SK-N-SH treated with all-trans-retinoic acid at 6 μM for 48 hours (cell line): Measurements from ENCODE around the gene LPGAT1.

Source experiments
- ATAC-seq: fragments of 200-7000 bp; cut with Tn5 transposase; 3 replicates; pipeline ENCODE4 v1.9.1; 2020; ENCODE audit warnings: mild to moderate bottlenecking, moderate library complexity
- ARNTL ChIP-seq: fragments of 450-650 bp; formaldehyde crosslinking; IDR thresholded peaks from 2 replicates; pipeline ENCODE4 v1.5.0; 2020; ENCODE audit warnings: low read depth, mild to moderate bottlenecking, moderate library complexity, borderline replicate concordance
- BACH2 ChIP-seq: fragments of 250-450 bp; sonication (Bioruptor Pico); IDR thresholded peaks from 2 replicates; pipeline ENCODE4 v1.9.0; 2021; ENCODE audit warnings: mild to moderate bottlenecking, borderline replicate concordance
- CREB5 ChIP-seq: fragments of 250-450 bp; sonication (Bioruptor Pico); IDR thresholded peaks from 2 replicates; pipeline ENCODE4 v1.5.1; 2020; ENCODE audit warnings: low read depth, mild to moderate bottlenecking, moderate library complexity
- CSDC2 ChIP-seq: fragments of 250-450 bp; sonication (Bioruptor Pico); IDR thresholded peaks from 2 replicates; pipeline ENCODE4 v1.5.0; 2020; ENCODE audit warnings: mild to moderate bottlenecking, moderate library complexity
- CSRNP3 ChIP-seq: fragments of 250-450 bp; sonication (Bioruptor Pico); IDR thresholded peaks from 2 replicates; pipeline ENCODE4 v1.5.1; 2021; ENCODE audit warnings: mild to moderate bottlenecking, moderate library complexity
- ESRRG ChIP-seq: fragments of 250-450 bp; sonication (Bioruptor Pico); IDR thresholded peaks from 2 replicates; pipeline ENCODE4 v1.6.1; 2021; ENCODE audit warnings: mild to moderate bottlenecking
- GLIS3 ChIP-seq: fragments of 250-450 bp; sonication (Bioruptor Pico); IDR thresholded peaks from 2 replicates; pipeline ENCODE4 v1.5.0; 2020; ENCODE audit warnings: mild to moderate bottlenecking, moderate library complexity
- ISL1 ChIP-seq: fragments of 250-450 bp; sonication (Bioruptor Pico); IDR thresholded peaks from 2 replicates; pipeline ENCODE4 v2.1.2; 2022; ENCODE audit warnings: mild to moderate bottlenecking, moderate library complexity
- OSR1 ChIP-seq: fragments of 250-450 bp; sonication (Bioruptor Pico); IDR thresholded peaks from 2 replicates; pipeline ENCODE4 v1.8.0; 2022; ENCODE audit warnings: moderate library complexity, mild to moderate bottlenecking, inconsistent platforms
- PATZ1 ChIP-seq: fragments of 250-450 bp; sonication (Bioruptor Pico); IDR thresholded peaks from 2 replicates; pipeline ENCODE4 v1.8.0; 2020; ENCODE audit warnings: mild to moderate bottlenecking, moderate library complexity, borderline replicate concordance
- POU6F1 ChIP-seq: fragments of 250-450 bp; sonication (Bioruptor Pico); IDR thresholded peaks from 2 replicates; pipeline ENCODE4 v1.8.0; 2021; ENCODE audit warnings: low read depth, mild to moderate bottlenecking, moderate library complexity, borderline replicate concordance
- PPARA ChIP-seq: fragments of 250-450 bp; sonication (Bioruptor Pico); IDR thresholded peaks from 2 replicates; pipeline ENCODE4 v1.5.0; 2020; ENCODE audit warnings: mild to moderate bottlenecking, borderline replicate concordance
- RARB ChIP-seq: fragments of 250-450 bp; sonication (Bioruptor Pico); IDR thresholded peaks from 2 replicates; pipeline ENCODE4 v1.8.0; 2021; ENCODE audit warnings: mild to moderate bottlenecking, moderate library complexity
- SNAI2 ChIP-seq: fragments of 250-450 bp; sonication (Bioruptor Pico); IDR thresholded peaks from 2 replicates; pipeline ENCODE4 v1.5.0; 2020; ENCODE audit warnings: mild to moderate bottlenecking, moderate library complexity
- TCF4 ChIP-seq: fragments of 250-450 bp; sonication (Bioruptor Pico); IDR thresholded peaks from 2 replicates; pipeline ENCODE4 v1.8.0; 2021; ENCODE audit warnings: mild to moderate bottlenecking, moderate library complexity, borderline replicate concordance
- TOX ChIP-seq: fragments of 250-450 bp; sonication (Bioruptor Pico); IDR thresholded peaks from 2 replicates; pipeline ENCODE4 v1.8.0; 2021; ENCODE audit warnings: mild to moderate bottlenecking, moderate library complexity, borderline replicate concordance
- TSHZ2 ChIP-seq: fragments of 250-450 bp; sonication (Bioruptor Pico); IDR thresholded peaks from 2 replicates; pipeline ENCODE4 v1.5.0; 2020; ENCODE audit warnings: mild to moderate bottlenecking, moderate library complexity
- ZC3H10 ChIP-seq: fragments of 250-450 bp; sonication (Bioruptor Pico); IDR thresholded peaks from 2 replicates; pipeline ENCODE4 v1.5.1; 2021; ENCODE audit warnings: mild to moderate bottlenecking, moderate library complexity
- ZFP3 ChIP-seq: fragments of 250-450 bp; sonication (Bioruptor Pico); IDR thresholded peaks from 2 replicates; pipeline ENCODE4 v1.5.0; 2020; ENCODE audit warnings: mild to moderate bottlenecking, moderate library complexity
- ZFP30 ChIP-seq: fragments of 450-650 bp; formaldehyde crosslinking; IDR thresholded peaks from 2 replicates; pipeline ENCODE4 v1.5.0; 2022; ENCODE audit warnings: mild to moderate bottlenecking, moderate library complexity
- ZNF565 ChIP-seq: fragments of 450-650 bp; formaldehyde crosslinking; conservative IDR thresholded peaks from 2 replicates; pipeline ENCODE4 v1.5.0; 2020; ENCODE audit warnings: low read depth, mild to moderate bottlenecking, moderate library complexity
- ZNF70 ChIP-seq: fragments of 450-650 bp; formaldehyde crosslinking; IDR thresholded peaks from 2 replicates; pipeline ENCODE4 v1.5.0; 2020; ENCODE audit warnings: mild to moderate bottlenecking, moderate library complexity
- ZNF8 ChIP-seq: fragments of 450-650 bp; formaldehyde crosslinking; IDR thresholded peaks from 2 replicates; pipeline ENCODE4 v1.5.0; 2020; ENCODE audit warnings: mild to moderate bottlenecking, moderate library complexity

The LPGAT1 gene

GRCh38 chr1:211739671-211740411, 90.7 kb downstream of the LPGAT1 start:
- TF ChIP-seq TSHZ2 (CRISPR knock-in tag): no peak
- no peak for TF ChIP-seq ESRRG (CRISPR knock-in tag)
- no peak for TF ChIP-seq ZFP30 (CRISPR knock-in tag)
- no peak for TF ChIP-seq ARNTL (CRISPR knock-in tag)
- TF ChIP-seq POU6F1: no peak
- TF ChIP-seq ZNF8 (CRISPR knock-in tag): no peak
- TF ChIP-seq PPARA (CRISPR knock-in tag): no peak
- TF ChIP-seq RARB (CRISPR knock-in tag): no peak
- TF ChIP-seq BACH2 (CRISPR knock-in tag): no peak
- TF ChIP-seq PATZ1: no peak
- no peak for TF ChIP-seq ISL1 (CRISPR knock-in tag)
- TF ChIP-seq OSR1 (CRISPR knock-in tag): no peak
- no peak for TF ChIP-seq TOX (CRISPR knock-in tag)
- no peak for ATAC-seq

GRCh38 chr1:211738691-211739301, 91.8 kb downstream of the LPGAT1 start:
- TF ChIP-seq ZFP30 (CRISPR knock-in tag) (no peak), SNAI2 (no peak), ZC3H10 (CRISPR knock-in tag) (no peak), OSR1 (CRISPR knock-in tag) (no peak), BACH2 (CRISPR knock-in tag) (no peak), CSDC2 (no peak)
- TF ChIP-seq, all 23 proteins: peak for 0
- peak; percentile 24 for ATAC-seq

- no peak for ATAC-seq
- TF ChIP-seq ZC3H10 (CRISPR knock-in tag): no peak
- TF ChIP-seq ZNF70 (CRISPR knock-in tag): no peak
- TF ChIP-seq TSHZ2 (CRISPR knock-in tag): no peak
- TF ChIP-seq CREB5: no peak
- TF ChIP-seq TCF4: no peak
- TF ChIP-seq CSRNP3 (CRISPR knock-in tag): no peak
- TF ChIP-seq ZNF565 (CRISPR knock-in tag): no peak
- TF ChIP-seq ZFP3 (CRISPR knock-in tag): no peak
- TF ChIP-seq CSDC2: no peak
- no peak for TF ChIP-seq PATZ1
- TF ChIP-seq OSR1 (CRISPR knock-in tag): no peak
- TF ChIP-seq TOX (CRISPR knock-in tag): no peak
- TF ChIP-seq SNAI2: no peak
- TF ChIP-seq GLIS3 (CRISPR knock-in tag): no peak
Observed at GRCh38 chr1:211738096-211738690, 92.4 kb downstream of the LPGAT1 start.
